WTC11 (cell line): ENCODE measurements around the gene ACVR1. TPM values are rescaled to one million over a fixed set of nuclear protein-coding genes. Genes with fewer than 3 reads are reported as not detected.

Source experiments
- ATAC-seq: fragments of 200-7000 bp; cut with Tn5 transposase; 2 replicates; pipeline ENCODE4 v1.10.0; 2021; ENCODE audit warnings: mild to moderate bottlenecking, moderate library complexity
- CTCF ChIA-PET: fragments of 300-600 bp; sonication (Branson Sonifier 250); formaldehyde crosslinking; loops from one replicate; lab custom pipeline; 2021; ENCODE audit warnings: antibody characterized with exemption; lab: Charles Lee
- POLR2A ChIA-PET: fragments of 350-600 bp; sonication (Branson Sonifier 250); formaldehyde crosslinking; loops from one replicate; lab custom pipeline; 2021; ENCODE audit warnings: antibody characterized with exemption; lab: Charles Lee
- DNase-seq: peaks from one replicate; pipeline ENCODE4 v3.0.0; 2021; ENCODE audit warnings: low spot score
- H3K27ac Mint-ChIP-seq: 2 replicates; pipeline ENCODE4 v1.8.0; 2021; ENCODE audit warnings: mixed read lengths
- H3K27me3 Mint-ChIP-seq: 2 replicates; pipeline ENCODE4 v1.8.0; 2021; ENCODE audit warnings: low read depth, mild to moderate bottlenecking, moderate library complexity, mixed read lengths
- H3K36me3 Mint-ChIP-seq: 2 replicates; pipeline ENCODE4 v1.8.0; 2021; ENCODE audit warnings: mixed read lengths
- H3K4me1 Mint-ChIP-seq: 2 replicates; pipeline ENCODE4 v1.8.0; 2022; ENCODE audit warnings: mixed read lengths
- H3K4me3 Mint-ChIP-seq: 2 replicates; pipeline ENCODE4 v1.8.0; 2021; ENCODE audit warnings: mild to moderate bottlenecking, moderate library complexity, mixed read lengths
- H3K9me3 Mint-ChIP-seq: 2 replicates; pipeline ENCODE4 v1.8.0; 2021; ENCODE audit warnings: mixed read lengths
- GRHL2 ChIP-seq: fragments of 250-450 bp; sonication (Bioruptor Pico); IDR thresholded peaks from 2 replicates; pipeline ENCODE4 v1.8.0; 2022; ENCODE audit warnings: mild to moderate bottlenecking, moderate library complexity; ENCODE audit not compliant: insufficient replicate concordance, severe bottlenecking
- HMGXB4 ChIP-seq: sonication (generic); formaldehyde crosslinking; IDR thresholded peaks from 2 replicates; pipeline ENCODE4 v1.8.1; 2023; ENCODE audit warnings: mild to moderate bottlenecking, moderate library complexity, missing genetic modification reagents
- IRF2 ChIP-seq: sonication (generic); formaldehyde crosslinking; IDR thresholded peaks from 2 replicates; pipeline ENCODE4 v1.8.0; 2022; ENCODE audit warnings: low read depth, missing genetic modification reagents, borderline replicate concordance
- KAT7 ChIP-seq: sonication (generic); formaldehyde crosslinking; IDR thresholded peaks from 2 replicates; pipeline ENCODE4 v1.8.1; 2023; ENCODE audit warnings: missing genetic modification reagents, mild to moderate bottlenecking, borderline replicate concordance
- NR1H2 ChIP-seq: sonication (generic); formaldehyde crosslinking; IDR thresholded peaks from 2 replicates; pipeline ENCODE4 v1.9.0; 2021; ENCODE audit warnings: mild to moderate bottlenecking, moderate library complexity, missing genetic modification reagents
- RELA ChIP-seq: sonication (generic); formaldehyde crosslinking; IDR thresholded peaks from 2 replicates; pipeline ENCODE4 v1.8.1; 2022; ENCODE audit warnings: missing genetic modification reagents, mild to moderate bottlenecking, borderline replicate concordance
- RORB ChIP-seq: fragments of 250-450 bp; sonication (Bioruptor Pico); IDR thresholded peaks from 2 replicates; pipeline ENCODE4 v1.9.0; 2021; ENCODE audit warnings: mild to moderate bottlenecking
- SMAD3 ChIP-seq: sonication (generic); formaldehyde crosslinking; IDR thresholded peaks from 2 replicates; pipeline ENCODE4 v1.8.0; 2022; ENCODE audit warnings: missing genetic modification reagents, mild to moderate bottlenecking, borderline replicate concordance
- SP1 ChIP-seq: sonication (generic); formaldehyde crosslinking; conservative IDR thresholded peaks from 2 replicates; pipeline ENCODE4 v1.8.1; 2022; ENCODE audit warnings: missing genetic modification reagents
- STAT6 ChIP-seq: sonication (generic); formaldehyde crosslinking; conservative IDR thresholded peaks from 2 replicates; pipeline ENCODE4 v1.8.1; 2023; ENCODE audit warnings: mild to moderate bottlenecking, low read depth, missing genetic modification reagents, moderate library complexity
- TEAD1 ChIP-seq: sonication (generic); formaldehyde crosslinking; IDR thresholded peaks from 2 replicates; pipeline ENCODE4 v1.8.0; 2022; ENCODE audit warnings: mild to moderate bottlenecking, missing genetic modification reagents
- ZNF138 ChIP-seq: sonication (generic); formaldehyde crosslinking; conservative IDR thresholded peaks from 2 replicates; pipeline ENCODE4 v1.8.1; 2022; ENCODE audit warnings: mild to moderate bottlenecking, moderate library complexity, missing genetic modification reagents
- total RNA-seq: library from RNA; stranded (reverse); gene quantifications from 3 replicates; pipeline ENCODE4 v1.2.3, GENCODE V29; 2021
- TF ChIP-seq, protein P1 (sequence below): sonication (generic); formaldehyde crosslinking; IDR thresholded peaks from 2 replicates; pipeline ENCODE4 v1.8.1; 2022; ENCODE audit warnings: low read depth, missing genetic modification reagents, borderline replicate concordance
- TF ChIP-seq, protein P2 (sequence below): sonication (generic); formaldehyde crosslinking; IDR thresholded peaks from 2 replicates; pipeline ENCODE4 v1.8.0; 2022; ENCODE audit warnings: mild to moderate bottlenecking, missing genetic modification reagents
- TF ChIP-seq, protein P3 (sequence below): sonication (generic); formaldehyde crosslinking; IDR thresholded peaks from 2 replicates; pipeline ENCODE4 v1.8.0; 2022; ENCODE audit warnings: mild to moderate bottlenecking, missing genetic modification reagents
- TF ChIP-seq, protein P4 (sequence below): sonication (generic); formaldehyde crosslinking; IDR thresholded peaks from 2 replicates; pipeline ENCODE4 v1.8.1; 2023; ENCODE audit warnings: mild to moderate bottlenecking, missing genetic modification reagents, borderline replicate concordance
- TF ChIP-seq, protein P5 (sequence below): sonication (generic); formaldehyde crosslinking; IDR thresholded peaks from 2 replicates; pipeline ENCODE4 v1.8.1; 2022; ENCODE audit warnings: low read depth, mild to moderate bottlenecking, moderate library complexity, missing genetic modification reagents, borderline replicate concordance

The ACVR1 gene
- total RNA-seq, 1 experiment from 2014 or later, result 19.2 TPM

- Mint-ChIP-seq H3K4me1 (no peaks in the 10 kb centered on the region), H3K9me3 (peaks cover 32% of the 10 kb centered on the region), H3K27me3 (no peaks in the 10 kb centered on the region), H3K36me3 (peaks cover 41% of the 10 kb centered on the region), H3K27ac (no peak overlapping the region), H3K4me3 (no peak overlapping the region)
- ATAC-seq (no peak), DNase-seq (no peak)
- CTCF ChIA-PET, result no interaction called here
- TF ChIP-seq, protein P1, sequence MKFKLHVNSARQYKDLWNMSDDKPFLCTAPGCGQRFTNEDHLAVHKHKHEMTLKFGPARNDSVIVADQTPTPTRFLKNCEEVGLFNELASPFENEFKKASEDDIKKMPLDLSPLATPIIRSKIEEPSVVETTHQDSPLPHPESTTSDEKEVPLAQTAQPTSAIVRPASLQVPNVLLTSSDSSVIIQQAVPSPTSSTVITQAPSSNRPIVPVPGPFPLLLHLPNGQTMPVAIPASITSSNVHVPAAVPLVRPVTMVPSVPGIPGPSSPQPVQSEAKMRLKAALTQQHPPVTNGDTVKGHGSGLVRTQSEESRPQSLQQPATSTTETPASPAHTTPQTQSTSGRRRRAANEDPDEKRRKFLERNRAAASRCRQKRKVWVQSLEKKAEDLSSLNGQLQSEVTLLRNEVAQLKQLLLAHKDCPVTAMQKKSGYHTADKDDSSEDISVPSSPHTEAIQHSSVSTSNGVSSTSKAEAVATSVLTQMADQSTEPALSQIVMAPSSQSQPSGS, result no peak
- TF ChIP-seq HMGXB4 (CRISPR knock-in tag) (no peak), TEAD1 (CRISPR knock-in tag) (no peak), SP1 (CRISPR knock-in tag) (no peak), RORB (CRISPR knock-in tag) (no peak), RELA (CRISPR knock-in tag) (no peak), STAT6 (CRISPR knock-in tag) (no peak), GRHL2 (CRISPR knock-in tag) (no peak), ZNF138 (CRISPR knock-in tag) (no peak), IRF2 (no peak), SMAD3 (CRISPR knock-in tag) (no peak), NR1H2 (CRISPR knock-in tag) (no peak), KAT7 (no peak)
- TF ChIP-seq, protein P2, sequence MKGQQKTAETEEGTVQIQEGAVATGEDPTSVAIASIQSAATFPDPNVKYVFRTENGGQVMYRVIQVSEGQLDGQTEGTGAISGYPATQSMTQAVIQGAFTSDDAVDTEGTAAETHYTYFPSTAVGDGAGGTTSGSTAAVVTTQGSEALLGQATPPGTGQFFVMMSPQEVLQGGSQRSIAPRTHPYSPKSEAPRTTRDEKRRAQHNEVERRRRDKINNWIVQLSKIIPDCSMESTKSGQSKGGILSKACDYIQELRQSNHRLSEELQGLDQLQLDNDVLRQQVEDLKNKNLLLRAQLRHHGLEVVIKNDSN, result no peak
- TF ChIP-seq, protein P3, sequence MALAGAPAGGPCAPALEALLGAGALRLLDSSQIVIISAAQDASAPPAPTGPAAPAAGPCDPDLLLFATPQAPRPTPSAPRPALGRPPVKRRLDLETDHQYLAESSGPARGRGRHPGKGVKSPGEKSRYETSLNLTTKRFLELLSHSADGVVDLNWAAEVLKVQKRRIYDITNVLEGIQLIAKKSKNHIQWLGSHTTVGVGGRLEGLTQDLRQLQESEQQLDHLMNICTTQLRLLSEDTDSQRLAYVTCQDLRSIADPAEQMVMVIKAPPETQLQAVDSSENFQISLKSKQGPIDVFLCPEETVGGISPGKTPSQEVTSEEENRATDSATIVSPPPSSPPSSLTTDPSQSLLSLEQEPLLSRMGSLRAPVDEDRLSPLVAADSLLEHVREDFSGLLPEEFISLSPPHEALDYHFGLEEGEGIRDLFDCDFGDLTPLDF (CRISPR knock-in tag), result no peak
- TF ChIP-seq, protein P4, sequence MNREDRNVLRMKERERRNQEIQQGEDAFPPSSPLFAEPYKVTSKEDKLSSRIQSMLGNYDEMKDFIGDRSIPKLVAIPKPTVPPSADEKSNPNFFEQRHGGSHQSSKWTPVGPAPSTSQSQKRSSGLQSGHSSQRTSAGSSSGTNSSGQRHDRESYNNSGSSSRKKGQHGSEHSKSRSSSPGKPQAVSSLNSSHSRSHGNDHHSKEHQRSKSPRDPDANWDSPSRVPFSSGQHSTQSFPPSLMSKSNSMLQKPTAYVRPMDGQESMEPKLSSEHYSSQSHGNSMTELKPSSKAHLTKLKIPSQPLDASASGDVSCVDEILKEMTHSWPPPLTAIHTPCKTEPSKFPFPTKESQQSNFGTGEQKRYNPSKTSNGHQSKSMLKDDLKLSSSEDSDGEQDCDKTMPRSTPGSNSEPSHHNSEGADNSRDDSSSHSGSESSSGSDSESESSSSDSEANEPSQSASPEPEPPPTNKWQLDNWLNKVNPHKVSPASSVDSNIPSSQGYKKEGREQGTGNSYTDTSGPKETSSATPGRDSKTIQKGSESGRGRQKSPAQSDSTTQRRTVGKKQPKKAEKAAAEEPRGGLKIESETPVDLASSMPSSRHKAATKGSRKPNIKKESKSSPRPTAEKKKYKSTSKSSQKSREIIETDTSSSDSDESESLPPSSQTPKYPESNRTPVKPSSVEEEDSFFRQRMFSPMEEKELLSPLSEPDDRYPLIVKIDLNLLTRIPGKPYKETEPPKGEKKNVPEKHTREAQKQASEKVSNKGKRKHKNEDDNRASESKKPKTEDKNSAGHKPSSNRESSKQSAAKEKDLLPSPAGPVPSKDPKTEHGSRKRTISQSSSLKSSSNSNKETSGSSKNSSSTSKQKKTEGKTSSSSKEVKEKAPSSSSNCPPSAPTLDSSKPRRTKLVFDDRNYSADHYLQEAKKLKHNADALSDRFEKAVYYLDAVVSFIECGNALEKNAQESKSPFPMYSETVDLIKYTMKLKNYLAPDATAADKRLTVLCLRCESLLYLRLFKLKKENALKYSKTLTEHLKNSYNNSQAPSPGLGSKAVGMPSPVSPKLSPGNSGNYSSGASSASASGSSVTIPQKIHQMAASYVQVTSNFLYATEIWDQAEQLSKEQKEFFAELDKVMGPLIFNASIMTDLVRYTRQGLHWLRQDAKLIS, result no peak
- TF ChIP-seq, protein P5, sequence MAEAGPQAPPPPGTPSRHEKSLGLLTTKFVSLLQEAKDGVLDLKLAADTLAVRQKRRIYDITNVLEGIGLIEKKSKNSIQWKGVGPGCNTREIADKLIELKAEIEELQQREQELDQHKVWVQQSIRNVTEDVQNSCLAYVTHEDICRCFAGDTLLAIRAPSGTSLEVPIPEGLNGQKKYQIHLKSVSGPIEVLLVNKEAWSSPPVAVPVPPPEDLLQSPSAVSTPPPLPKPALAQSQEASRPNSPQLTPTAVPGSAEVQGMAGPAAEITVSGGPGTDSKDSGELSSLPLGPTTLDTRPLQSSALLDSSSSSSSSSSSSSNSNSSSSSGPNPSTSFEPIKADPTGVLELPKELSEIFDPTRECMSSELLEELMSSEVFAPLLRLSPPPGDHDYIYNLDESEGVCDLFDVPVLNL (CRISPR knock-in tag), result no peak
- POLR2A ChIA-PET, result no interaction called here
These were observed 148.4 kb downstream of the ACVR1 start for GRCh38 chr2:157727693-157728092.
